ENCODE data around the gene THUMPD3. TPM values are rescaled to one million over a fixed set of nuclear protein-coding genes. Genes with fewer than 3 reads are reported as not detected.

THUMPD3 gene
- total RNA-seq, 1 experiment from 2014 or later = 31.3 TPM

- DNase-seq = no peak
- H3K36me3 ChIP-seq = peaks cover 90% of the 10 kb centered on the region
- H3K4me3 ChIP-seq = no peak overlapping the region
These were observed 67.9 kb downstream of the THUMPD3 start for GRCh38 chr3:9430733-9431132.

GRCh38 chr3:9433627-9434521 lies 71.0 kb downstream of the THUMPD3 start:
- DNase-seq = no peak
- Histone ChIP-seq H3K27me3 (no peaks in the 10 kb centered on the region), H3K36me3 (peaks cover 81% of the 10 kb centered on the region), H3K9me3 (no peaks in the 10 kb centered on the region), H3K4me3 (no peak overlapping the region)

More at GRCh38 chr3:9430733-9431132, 67.9 kb downstream of the THUMPD3 start:
- Histone ChIP-seq H3K9me3 (no peaks in the 10 kb centered on the region), H3K27me3 (no peaks in the 10 kb centered on the region)

- no peak for DNase-seq
- H3K4me3 ChIP-seq = no peak overlapping the region
- H3K9me3 ChIP-seq = no peaks in the 10 kb centered on the region
- no peaks in the 10 kb centered on the region for H3K27me3 ChIP-seq
- H3K36me3 ChIP-seq = peaks cover 79% of the 10 kb centered on the region
These were observed 72.5 kb downstream of the THUMPD3 start for GRCh38 chr3:9435316-9435715.

Other genes starting within 250 kb of the THUMPD3 start
- gene SRGAP3, start 113.4 kb upstream of the THUMPD3 start, total RNA-seq (2014; rRNA removed; shearing (Covaris generic); ENCODE audit: low replicate concordance) = 0.07 and 0.25 TPM in 2 replicates
- 18.4 and 33.9 TPM in 2 replicates for gene SETD5, start 34.6 kb downstream of the THUMPD3 start, total RNA-seq (2014; rRNA removed; shearing (Covaris generic); ENCODE audit: low replicate concordance)
- 0.69 and 1.2 TPM in 2 replicates for gene LHFPL4, start 190.8 kb downstream of the THUMPD3 start, total RNA-seq (2014; rRNA removed; shearing (Covaris generic); ENCODE audit: low replicate concordance)